DOHH2 (cell line): ENCODE data around the gene CPNE1.
A peak's percentile ranks its signal among the peaks of the same experiment; 100 is the strongest.

ENCODE experiments used
- H3F3A ChIP-seq: fragments of 200-600 bp; sonication (generic), shearing (Covaris generic); 2 replicates; pipeline ENCODE4 v1.6.0; 2016; ENCODE audit warnings: antibody characterized with exemption, mild to moderate bottlenecking; ENCODE audit not compliant: control insufficient read depth, insufficient read depth
- H3K27ac ChIP-seq: fragments of 200-600 bp; sonication (generic); 2 replicates; pipeline ENCODE4 v1.5.1; 2014; ENCODE audit warnings: low read depth, mild to moderate bottlenecking, low read length, moderate library complexity
- H3K27me3 ChIP-seq: fragments of 200-600 bp; sonication (generic); 2 replicates; pipeline ENCODE4 v1.6.1; 2014; ENCODE audit warnings: mild to moderate bottlenecking, low read length, mixed read lengths; ENCODE audit not compliant: control insufficient read depth
- H3K36me3 ChIP-seq: fragments of 200-600 bp; sonication (generic); 2 replicates; pipeline ENCODE4 v1.6.1; 2014; ENCODE audit warnings: mild to moderate bottlenecking, low read length, moderate library complexity, mixed read lengths; ENCODE audit not compliant: control insufficient read depth
- H3K4me1 ChIP-seq: fragments of 200-600 bp; sonication (generic); 2 replicates; pipeline ENCODE4 v1.6.1; 2014; ENCODE audit warnings: mild to moderate bottlenecking, low read length, mixed read lengths; ENCODE audit not compliant: control insufficient read depth
- H3K4me2 ChIP-seq: fragments of 200-600 bp; sonication (generic); 2 replicates; pipeline ENCODE4 v1.6.0; 2014; ENCODE audit warnings: mild to moderate bottlenecking, low read length, moderate library complexity
- H3K4me3 ChIP-seq: fragments of 200-600 bp; sonication (generic); 2 replicates; pipeline ENCODE4 v1.5.1; 2014; ENCODE audit warnings: mild to moderate bottlenecking, low read length, mixed read lengths
- H3K79me2 ChIP-seq: fragments of 200-600 bp; sonication (generic); 2 replicates; pipeline ENCODE4 v1.6.1; 2014; ENCODE audit warnings: mild to moderate bottlenecking, low read length, mixed read lengths; ENCODE audit not compliant: control insufficient read depth
- H3K9me2 ChIP-seq: fragments of 200-600 bp; sonication (generic); replicated peaks from 2 replicates; pipeline ENCODE4 v1.6.1; 2014; ENCODE audit warnings: mild to moderate bottlenecking, low read length, mixed read lengths; ENCODE audit not compliant: control insufficient read depth
- H3K9me3 ChIP-seq: fragments of 200-600 bp; sonication (generic); 2 replicates; pipeline ENCODE4 v1.6.1; 2014; ENCODE audit warnings: antibody characterized with exemption, low read length, mixed read lengths; ENCODE audit not compliant: control insufficient read depth, insufficient read depth
- H4K20me1 ChIP-seq: fragments of 200-600 bp; sonication (generic); 2 replicates; pipeline ENCODE4 v1.6.0; 2014; ENCODE audit warnings: low read depth, mild to moderate bottlenecking, antibody characterized with exemption, low read length, moderate library complexity; ENCODE audit not compliant: control insufficient read depth, insufficient read depth
- CTCF ChIP-seq: fragments of 200-600 bp; sonication (generic); IDR thresholded peaks from one replicate; pipeline ENCODE4 v1.5.1; 2014; ENCODE audit warnings: antibody characterized with exemption, mild to moderate bottlenecking, low read depth, low read length; ENCODE audit not compliant: poor library complexity, severe bottlenecking
- EZH2phosphoT487 ChIP-seq: fragments of 200-600 bp; sonication (generic); IDR thresholded peaks from 2 replicates; pipeline ENCODE4 v1.6.1; 2017; ENCODE audit warnings: borderline replicate concordance, mild to moderate bottlenecking, antibody characterized with exemption, low read length, moderate library complexity, mixed read lengths

The CPNE1 gene

GRCh38 chr20:35697696-35698297 lies 33.1 kb upstream of the CPNE1 start:
- H3K4me2 ChIP-seq: peak overlapping the region; percentile 84
- H3K36me3 ChIP-seq: peaks cover 48% of the 10 kb centered on the region
- H3K4me3 ChIP-seq: peak overlapping the region; percentile 97
- no peaks in the 10 kb centered on the region for H3K27me3 ChIP-seq
- peaks cover 37% of the 10 kb centered on the region for H3K79me2 ChIP-seq
- TF ChIP-seq EZH2phosphoT487 (no peak), CTCF (no peak)
- H3F3A ChIP-seq: peaks cover 29% of the 10 kb centered on the region
- H3K4me1 ChIP-seq: peaks cover 29% of the 10 kb centered on the region
- no peaks in the 10 kb centered on the region for H4K20me1 ChIP-seq
- no peaks in the 10 kb centered on the region for H3K9me3 ChIP-seq
- no peaks in the 10 kb centered on the region for H3K9me2 ChIP-seq
- H3K27ac ChIP-seq: no peak overlapping the region

- Histone ChIP-seq H3K79me2 (peaks cover 33% of the 10 kb centered on the region), H3F3A (peaks cover 13% of the 10 kb centered on the region)
Measured at GRCh38 chr20:35695978-35696377, 31.3 kb upstream of the CPNE1 start.

GRCh38 chr20:35695245-35695749 lies 30.6 kb upstream of the CPNE1 start:
- Histone ChIP-seq H3K79me2 (peaks cover 26% of the 10 kb centered on the region), H3K4me2 (no peak overlapping the region), H3K27ac (no peak overlapping the region), H3F3A (peaks cover 7% of the 10 kb centered on the region), H3K27me3 (no peaks in the 10 kb centered on the region), H3K9me3 (no peaks in the 10 kb centered on the region), H3K4me1 (peaks cover 17% of the 10 kb centered on the region), H3K9me2 (no peaks in the 10 kb centered on the region), H3K36me3 (peaks cover 28% of the 10 kb centered on the region), H4K20me1 (no peaks in the 10 kb centered on the region), H3K4me3 (no peak overlapping the region)
- TF ChIP-seq EZH2phosphoT487: no peak
- no peak for TF ChIP-seq CTCF

More at GRCh38 chr20:35695978-35696377, 31.3 kb upstream of the CPNE1 start:
- Histone ChIP-seq H3K9me2 (no peaks in the 10 kb centered on the region), H3K27ac (no peak overlapping the region), H3K36me3 (peaks cover 30% of the 10 kb centered on the region), H3K27me3 (no peaks in the 10 kb centered on the region), H3K4me3 (no peak overlapping the region), H3K4me1 (peaks cover 24% of the 10 kb centered on the region), H3K9me3 (no peaks in the 10 kb centered on the region), H3K4me2 (no peak overlapping the region), H4K20me1 (no peaks in the 10 kb centered on the region)
- TF ChIP-seq CTCF (no peak), EZH2phosphoT487 (no peak)
